ENCODE data around the gene SLC6A3.

DNA sequence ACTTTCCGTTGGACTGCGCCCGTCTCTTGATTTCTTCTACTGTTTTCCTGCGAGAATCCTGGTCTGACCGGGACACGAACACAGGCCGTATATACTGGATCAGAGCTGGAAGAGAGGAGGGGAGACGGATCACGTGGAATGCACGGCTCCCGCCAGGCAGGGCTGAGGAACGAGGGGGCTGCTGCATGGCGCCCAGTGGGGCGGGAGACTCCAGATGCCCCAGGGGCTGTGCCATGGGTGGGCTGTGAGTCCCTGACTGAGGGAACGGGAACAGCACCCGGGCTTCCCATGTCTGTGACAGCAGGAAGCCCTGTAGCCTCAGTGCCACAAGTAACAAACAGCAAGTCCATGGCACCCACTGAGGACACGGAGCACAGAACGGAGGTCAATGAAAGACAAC lies 44.5 kb upstream of the SLC6A3 start:
- TF ChIP-seq CTCF (conservative IDR thresholded peaks at IDR 0.05 in 1 of 2, IDR thresholded peaks at IDR 0.05 in 1 of 2; ENCODE audit: low read depth in 1 of 2, low read length in 2 of 2) (no peak), EZH2 (IDR thresholded peaks at IDR 0.05; ENCODE audit: low read length, missing control alignments) (no peak)

Measured in fibroblast of lung (primary cell).